ENCODE results near the gene TINAGL1. TPM values are rescaled to one million over a fixed set of nuclear protein-coding genes. Genes with fewer than 3 reads are reported as not detected.

The TINAGL1 gene
- total and polyA plus RNA-seq, 2 donors (not counting 3 experiments of a cell fraction or from before 2014, with no cell fraction given) = 312 to 477 TPM

GRCh38 chr1:31587720-31588423, 11.6 kb downstream of the TINAGL1 start:
- H4K20me1 ChIP-seq (replicated peaks; ENCODE audit: control insufficient read depth, extremely low read depth, insufficient read depth, low read length) = no peaks in the 10 kb centered on the region
- no TSS peak for BruUV-seq (replicated peaks)
- H3K9me3 ChIP-seq (replicated peaks; ENCODE audit: control insufficient read depth, insufficient read depth, low read length) = no peaks in the 10 kb centered on the region
- H3K79me2 ChIP-seq (ENCODE audit: control insufficient read depth, insufficient read depth, low read length) = peaks cover 11% of the 10 kb centered on the region
- intact Hi-C loops (cut with micrococcal nuclease) = loop anchor here (1.0 to 10.0 kb wide), 7 partner anchors 8 to 347 kb away; partner anchors contain the start of genes PEF1 and PTP4A2
- peaks cover 14 to 28% of the 10 kb centered on the region in 2 experiments for H3K36me3 ChIP-seq (ENCODE audit: control insufficient read depth in 2 of 2, extremely low read depth in 1 of 2, insufficient read depth in 2 of 2, low read length in 2 of 2)
- POLR2A ChIA-PET = interaction anchor here (0.6 to 0.9 kb wide), 2 partner anchors 14 to 57 kb away, joined by 3 to 4 read pairs; partner anchors contain the start of gene PEF1
- no peak overlapping the region for H2AFZ ChIP-seq (ENCODE audit: low read depth, low read length)
- DNase-seq (ENCODE audit: low read depth, low spot score) (peak; percentile 86), FAIRE-seq (peak; percentile 92)
- no peaks in the 10 kb centered on the region for H3K9me1 ChIP-seq (replicated peaks; ENCODE audit: control insufficient read depth, extremely low read depth, insufficient read depth, low read length)
- no peaks in the 10 kb centered on the region for H3K27me3 ChIP-seq (ENCODE audit: control insufficient read depth in 2 of 2, insufficient read depth in 2 of 2, low read length in 2 of 2)
- no peak overlapping the region for H3K4me2 ChIP-seq (ENCODE audit: insufficient read depth, low read length)
- TF ChIP-seq EZH2 (IDR thresholded peaks at IDR 0.05; ENCODE audit: borderline replicate concordance, low read depth, low read length, severe bottlenecking) = no peak
- peak; percentile 86 for TF ChIP-seq POLR2AphosphoS5 (IDR thresholded peaks at IDR 0.05; ENCODE audit: insufficient read depth, low read depth, low read length)
- no peak for TF ChIP-seq MAX (IDR thresholded peaks at IDR 0.05; ENCODE audit: insufficient read depth, insufficient read length)
- no peak for TF ChIP-seq JUN (IDR thresholded peaks at IDR 0.05; ENCODE audit: borderline replicate concordance, insufficient read depth, insufficient read length, low read depth)
- TF ChIP-seq FOS (IDR thresholded peaks at IDR 0.05; ENCODE audit: borderline replicate concordance, insufficient read depth, low read length) = no peak
- TF ChIP-seq, protein P1, sequence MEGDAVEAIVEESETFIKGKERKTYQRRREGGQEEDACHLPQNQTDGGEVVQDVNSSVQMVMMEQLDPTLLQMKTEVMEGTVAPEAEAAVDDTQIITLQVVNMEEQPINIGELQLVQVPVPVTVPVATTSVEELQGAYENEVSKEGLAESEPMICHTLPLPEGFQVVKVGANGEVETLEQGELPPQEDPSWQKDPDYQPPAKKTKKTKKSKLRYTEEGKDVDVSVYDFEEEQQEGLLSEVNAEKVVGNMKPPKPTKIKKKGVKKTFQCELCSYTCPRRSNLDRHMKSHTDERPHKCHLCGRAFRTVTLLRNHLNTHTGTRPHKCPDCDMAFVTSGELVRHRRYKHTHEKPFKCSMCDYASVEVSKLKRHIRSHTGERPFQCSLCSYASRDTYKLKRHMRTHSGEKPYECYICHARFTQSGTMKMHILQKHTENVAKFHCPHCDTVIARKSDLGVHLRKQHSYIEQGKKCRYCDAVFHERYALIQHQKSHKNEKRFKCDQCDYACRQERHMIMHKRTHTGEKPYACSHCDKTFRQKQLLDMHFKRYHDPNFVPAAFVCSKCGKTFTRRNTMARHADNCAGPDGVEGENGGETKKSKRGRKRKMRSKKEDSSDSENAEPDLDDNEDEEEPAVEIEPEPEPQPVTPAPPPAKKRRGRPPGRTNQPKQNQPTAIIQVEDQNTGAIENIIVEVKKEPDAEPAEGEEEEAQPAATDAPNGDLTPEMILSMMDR (IDR thresholded peaks at IDR 0.05; ENCODE audit: extremely low read depth in 1 of 2, insufficient read depth in 1 of 2, low read depth in 1 of 2, low read length in 2 of 2) = peak; percentile 71 to 92
- no peak for TF ChIP-seq MYC (IDR thresholded peaks at IDR 0.05; ENCODE audit: low read depth, low read length)
- no peak for TF ChIP-seq GATA2 (IDR thresholded peaks at IDR 0.05; ENCODE audit: insufficient read depth, insufficient read length, low read depth, low read length)
- peak; percentile 81 for TF ChIP-seq POLR2A (IDR thresholded peaks at IDR 0.05; ENCODE audit: low read depth, low read length)
- H3K27ac ChIP-seq (ENCODE audit: insufficient read depth, low read depth, low read length) = peak overlapping the region; percentile 92
- H3K9ac ChIP-seq (replicated peaks; ENCODE audit: extremely low read depth, insufficient read depth, low read length) = peak overlapping the region; percentile 70
- peaks cover 39% of the 10 kb centered on the region for H3K4me1 ChIP-seq (ENCODE audit: control insufficient read depth, extremely low read depth, insufficient read depth, low read length)
- CTCF ChIA-PET = interaction anchor here (0.7 to 2.2 kb wide), 18 partner anchors 9 to 201 kb away, joined by 3 to 33 read pairs (median 4); partner anchors contain the start of genes HCRTR1 and TINAGL1
- dilution Hi-C loops (cut with MboI; ENCODE audit: extremely low pct_ligation_motif_present, low sequenced_read_pairs) = no loop called here
- no peak overlapping the region for H3K4me3 ChIP-seq (replicated peaks in 1 of 3; ENCODE audit: insufficient read depth in 1 of 3, low read depth in 1 of 3, low read length in 3 of 3)

Data from endothelial cell of umbilical vein (primary cell).